Neural cell (in vitro differentiated cells): Measurements from ENCODE around the gene OGT.

Experiments
- EP300 ChIP-seq: fragments of 450-650 bp; conservative IDR thresholded peaks from 2 replicates; pipeline ENCODE4 v1.6.1; 2014; ENCODE audit warnings: antibody characterized with exemption, mild to moderate bottlenecking, moderate library complexity; ENCODE audit not compliant: poor library complexity, severe bottlenecking
- EZH2 ChIP-seq: fragments of 200-600, 300-800 bp; shearing (Covaris generic), sonication (generic); IDR thresholded peaks from 2 replicates; pipeline ENCODE4 v1.6.1; 2014; ENCODE audit warnings: antibody characterized with exemption, low read length, borderline replicate concordance, mild to moderate bottlenecking; ENCODE audit not compliant: insufficient read depth, poor library complexity, severe bottlenecking
- MXI1 ChIP-seq: fragments of 450-650 bp; conservative IDR thresholded peaks from 2 replicates; pipeline ENCODE4 v1.6.1; 2014; ENCODE audit warnings: antibody characterized with exemption, mild to moderate bottlenecking; ENCODE audit not compliant: poor library complexity, severe bottlenecking
- POLR2AphosphoS5 ChIP-seq: IDR thresholded peaks from 2 replicates; pipeline ENCODE4 v1.6.1; 2012
- RAD21 ChIP-seq: fragments of 450-650 bp; conservative IDR thresholded peaks from 2 replicates; pipeline ENCODE4 v1.6.1; 2014; ENCODE audit warnings: antibody characterized with exemption, mild to moderate bottlenecking, moderate library complexity
- SMC3 ChIP-seq: fragments of 450-650 bp; conservative IDR thresholded peaks from 2 replicates; pipeline ENCODE4 v1.6.1; 2014; ENCODE audit warnings: antibody characterized with exemption, mild to moderate bottlenecking, moderate library complexity; ENCODE audit not compliant: poor library complexity
- TAF1 ChIP-seq: IDR thresholded peaks from 2 replicates; pipeline ENCODE4 v1.6.1; 2012; ENCODE audit warnings: low read depth
- TF ChIP-seq, protein P1 (sequence below): fragments of 450-650 bp; IDR thresholded peaks from 2 replicates; pipeline ENCODE4 v1.5.1; 2014; ENCODE audit warnings: antibody characterized with exemption, mild to moderate bottlenecking, moderate library complexity; ENCODE audit not compliant: poor library complexity, severe bottlenecking
- TF ChIP-seq, protein P2 (sequence below): IDR thresholded peaks from 2 replicates; pipeline ENCODE4 v1.6.1; 2012; ENCODE audit warnings: borderline replicate concordance

DNA sequence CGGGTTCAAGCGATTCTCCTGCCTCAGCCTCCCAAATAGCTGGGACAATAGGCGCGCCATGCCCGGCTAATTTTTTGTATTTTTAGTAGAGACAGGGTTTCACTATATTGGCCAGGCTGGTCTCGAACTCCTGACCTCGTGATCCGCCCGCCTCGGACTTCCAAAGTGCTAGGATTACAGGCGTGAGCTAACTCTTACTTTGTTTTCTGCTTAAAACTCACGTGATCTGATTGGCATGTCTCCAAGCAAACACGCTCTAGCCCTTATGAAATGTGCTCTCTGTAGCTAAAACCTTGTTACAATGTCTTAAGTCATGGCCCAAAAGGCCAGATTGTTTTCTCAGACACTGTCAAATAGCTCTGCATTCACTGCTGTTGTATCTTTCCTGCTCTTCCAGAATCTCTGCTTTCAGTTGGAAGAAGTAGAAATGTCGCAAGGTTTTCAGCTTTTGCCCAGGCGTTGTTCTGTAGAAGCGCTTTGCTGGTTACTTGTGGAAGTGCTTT, 39.7 kb upstream of the OGT start:
- TF ChIP-seq, protein P1, sequence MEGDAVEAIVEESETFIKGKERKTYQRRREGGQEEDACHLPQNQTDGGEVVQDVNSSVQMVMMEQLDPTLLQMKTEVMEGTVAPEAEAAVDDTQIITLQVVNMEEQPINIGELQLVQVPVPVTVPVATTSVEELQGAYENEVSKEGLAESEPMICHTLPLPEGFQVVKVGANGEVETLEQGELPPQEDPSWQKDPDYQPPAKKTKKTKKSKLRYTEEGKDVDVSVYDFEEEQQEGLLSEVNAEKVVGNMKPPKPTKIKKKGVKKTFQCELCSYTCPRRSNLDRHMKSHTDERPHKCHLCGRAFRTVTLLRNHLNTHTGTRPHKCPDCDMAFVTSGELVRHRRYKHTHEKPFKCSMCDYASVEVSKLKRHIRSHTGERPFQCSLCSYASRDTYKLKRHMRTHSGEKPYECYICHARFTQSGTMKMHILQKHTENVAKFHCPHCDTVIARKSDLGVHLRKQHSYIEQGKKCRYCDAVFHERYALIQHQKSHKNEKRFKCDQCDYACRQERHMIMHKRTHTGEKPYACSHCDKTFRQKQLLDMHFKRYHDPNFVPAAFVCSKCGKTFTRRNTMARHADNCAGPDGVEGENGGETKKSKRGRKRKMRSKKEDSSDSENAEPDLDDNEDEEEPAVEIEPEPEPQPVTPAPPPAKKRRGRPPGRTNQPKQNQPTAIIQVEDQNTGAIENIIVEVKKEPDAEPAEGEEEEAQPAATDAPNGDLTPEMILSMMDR: no peak
- TF ChIP-seq POLR2AphosphoS5 (no peak), EZH2 (no peak), RAD21 (no peak), EP300 (no peak), MXI1 (no peak), TAF1 (no peak), SMC3 (no peak)
- TF ChIP-seq, protein P2, sequence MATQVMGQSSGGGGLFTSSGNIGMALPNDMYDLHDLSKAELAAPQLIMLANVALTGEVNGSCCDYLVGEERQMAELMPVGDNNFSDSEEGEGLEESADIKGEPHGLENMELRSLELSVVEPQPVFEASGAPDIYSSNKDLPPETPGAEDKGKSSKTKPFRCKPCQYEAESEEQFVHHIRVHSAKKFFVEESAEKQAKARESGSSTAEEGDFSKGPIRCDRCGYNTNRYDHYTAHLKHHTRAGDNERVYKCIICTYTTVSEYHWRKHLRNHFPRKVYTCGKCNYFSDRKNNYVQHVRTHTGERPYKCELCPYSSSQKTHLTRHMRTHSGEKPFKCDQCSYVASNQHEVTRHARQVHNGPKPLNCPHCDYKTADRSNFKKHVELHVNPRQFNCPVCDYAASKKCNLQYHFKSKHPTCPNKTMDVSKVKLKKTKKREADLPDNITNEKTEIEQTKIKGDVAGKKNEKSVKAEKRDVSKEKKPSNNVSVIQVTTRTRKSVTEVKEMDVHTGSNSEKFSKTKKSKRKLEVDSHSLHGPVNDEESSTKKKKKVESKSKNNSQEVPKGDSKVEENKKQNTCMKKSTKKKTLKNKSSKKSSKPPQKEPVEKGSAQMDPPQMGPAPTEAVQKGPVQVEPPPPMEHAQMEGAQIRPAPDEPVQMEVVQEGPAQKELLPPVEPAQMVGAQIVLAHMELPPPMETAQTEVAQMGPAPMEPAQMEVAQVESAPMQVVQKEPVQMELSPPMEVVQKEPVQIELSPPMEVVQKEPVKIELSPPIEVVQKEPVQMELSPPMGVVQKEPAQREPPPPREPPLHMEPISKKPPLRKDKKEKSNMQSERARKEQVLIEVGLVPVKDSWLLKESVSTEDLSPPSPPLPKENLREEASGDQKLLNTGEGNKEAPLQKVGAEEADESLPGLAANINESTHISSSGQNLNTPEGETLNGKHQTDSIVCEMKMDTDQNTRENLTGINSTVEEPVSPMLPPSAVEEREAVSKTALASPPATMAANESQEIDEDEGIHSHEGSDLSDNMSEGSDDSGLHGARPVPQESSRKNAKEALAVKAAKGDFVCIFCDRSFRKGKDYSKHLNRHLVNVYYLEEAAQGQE: no peak
